PC-3 (cell line): ENCODE results near the gene HILPDA.
"Not testable (repeated sequence)": the region's sequence is repeated elsewhere in the genome, so short reads cannot be mapped to it uniquely, and the experiment has no call there.

Experiments used
- EZH2 ChIP-seq: fragments of 300-600 bp; sonication (generic); IDR thresholded peaks from one replicate; pipeline ENCODE4 v1.6.1; 2017; ENCODE audit warnings: antibody characterized with exemption, mild to moderate bottlenecking, low read length; ENCODE audit not compliant: unreplicated experiment
- EZH2phosphoT487 ChIP-seq: fragments of 300-600 bp; sonication (generic); IDR thresholded peaks from 2 replicates; pipeline ENCODE4 v1.6.1; 2018; ENCODE audit warnings: mild to moderate bottlenecking, antibody characterized with exemption, low read length, borderline replicate concordance
- TF ChIP-seq, protein P1 (sequence below): fragments of 300-600 bp; sonication (generic); conservative IDR thresholded peaks from 2 replicates; pipeline ENCODE4 v1.5.1; 2017; ENCODE audit warnings: antibody characterized with exemption, low read depth, mild to moderate bottlenecking, low read length

DNA sequence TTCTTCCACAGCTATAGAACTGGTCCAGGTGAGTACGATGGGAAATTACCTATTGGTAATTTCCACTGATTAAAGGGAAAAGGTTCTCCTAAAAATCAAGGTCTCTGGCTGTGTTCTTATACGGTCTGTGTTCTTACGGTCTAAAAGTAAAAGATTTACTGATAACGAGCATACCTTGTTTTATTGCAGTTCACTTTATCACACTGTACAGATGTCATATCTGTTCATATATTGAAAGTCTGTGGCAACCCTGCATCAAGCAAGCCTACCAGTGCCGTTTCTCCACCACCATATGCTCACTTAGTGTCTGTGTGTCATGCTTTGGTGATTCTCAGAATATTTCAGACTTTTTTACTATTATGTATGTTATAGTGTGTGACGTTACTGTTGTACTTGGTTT, 32.5 kb downstream of the HILPDA start:
- TF ChIP-seq, protein P1, sequence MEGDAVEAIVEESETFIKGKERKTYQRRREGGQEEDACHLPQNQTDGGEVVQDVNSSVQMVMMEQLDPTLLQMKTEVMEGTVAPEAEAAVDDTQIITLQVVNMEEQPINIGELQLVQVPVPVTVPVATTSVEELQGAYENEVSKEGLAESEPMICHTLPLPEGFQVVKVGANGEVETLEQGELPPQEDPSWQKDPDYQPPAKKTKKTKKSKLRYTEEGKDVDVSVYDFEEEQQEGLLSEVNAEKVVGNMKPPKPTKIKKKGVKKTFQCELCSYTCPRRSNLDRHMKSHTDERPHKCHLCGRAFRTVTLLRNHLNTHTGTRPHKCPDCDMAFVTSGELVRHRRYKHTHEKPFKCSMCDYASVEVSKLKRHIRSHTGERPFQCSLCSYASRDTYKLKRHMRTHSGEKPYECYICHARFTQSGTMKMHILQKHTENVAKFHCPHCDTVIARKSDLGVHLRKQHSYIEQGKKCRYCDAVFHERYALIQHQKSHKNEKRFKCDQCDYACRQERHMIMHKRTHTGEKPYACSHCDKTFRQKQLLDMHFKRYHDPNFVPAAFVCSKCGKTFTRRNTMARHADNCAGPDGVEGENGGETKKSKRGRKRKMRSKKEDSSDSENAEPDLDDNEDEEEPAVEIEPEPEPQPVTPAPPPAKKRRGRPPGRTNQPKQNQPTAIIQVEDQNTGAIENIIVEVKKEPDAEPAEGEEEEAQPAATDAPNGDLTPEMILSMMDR, result not testable (repeated sequence)
- not testable (repeated sequence) for TF ChIP-seq EZH2, EZH2phosphoT487
